HEK293T (cell line): Measurements from ENCODE around the gene GCN1.

Experiments used
- BHLHE40 ChIP-seq: fragments of 450-650 bp; IDR thresholded peaks from 2 replicates; pipeline ENCODE4 v1.6.1; 2016; ENCODE audit warnings: mild to moderate bottlenecking, moderate library complexity, borderline replicate concordance
- CTBP1 ChIP-seq: fragments of 450-650 bp; IDR thresholded peaks from 2 replicates; pipeline ENCODE4 v1.6.1; 2016; ENCODE audit warnings: borderline replicate concordance
- ELF4 ChIP-seq: fragments of 450-650 bp; IDR thresholded peaks from 2 replicates; pipeline ENCODE4 v1.6.1; 2017; ENCODE audit warnings: antibody characterized with exemption
- FOXA1 ChIP-seq: fragments of 450-650 bp; IDR thresholded peaks from 2 replicates; pipeline ENCODE4 v1.6.1; 2016; ENCODE audit warnings: mild to moderate bottlenecking
- FOXK2 ChIP-seq: fragments of 450-650 bp; IDR thresholded peaks from 2 replicates; pipeline ENCODE4 v1.6.1; 2016; ENCODE audit warnings: mild to moderate bottlenecking
- FOXM1 ChIP-seq: fragments of 450-650 bp; IDR thresholded peaks from 2 replicates; pipeline ENCODE4 v1.6.1; 2017; ENCODE audit warnings: mild to moderate bottlenecking, borderline replicate concordance
- HDGF ChIP-seq: fragments of 450-650 bp; IDR thresholded peaks from 2 replicates; pipeline ENCODE4 v1.6.1; 2017; ENCODE audit warnings: antibody characterized with exemption, borderline replicate concordance
- L3MBTL2 ChIP-seq: fragments of 450-650 bp; conservative IDR thresholded peaks from 2 replicates; pipeline ENCODE4 v1.6.1; 2016; ENCODE audit warnings: mild to moderate bottlenecking
- SP1 ChIP-seq: fragments of 450-650 bp; IDR thresholded peaks from 2 replicates; pipeline ENCODE4 v1.6.1; 2017
- SUZ12 ChIP-seq: fragments of 450-650 bp; IDR thresholded peaks from 2 replicates; pipeline ENCODE4 v1.6.1; 2016; ENCODE audit warnings: mild to moderate bottlenecking
- TARDBP ChIP-seq: fragments of 450-650 bp; IDR thresholded peaks from 2 replicates; pipeline ENCODE4 v1.6.1; 2016
- ZNF384 ChIP-seq: fragments of 450-650 bp; IDR thresholded peaks from 2 replicates; pipeline ENCODE4 v1.6.1; 2016
- TF ChIP-seq, protein P1 (sequence below): fragments of 450-650 bp; IDR thresholded peaks from 2 replicates; pipeline ENCODE4 v1.6.1; 2016

- TF ChIP-seq ZNF384 (no peak), L3MBTL2 (no peak), FOXM1 (no peak), BHLHE40 (no peak), SP1 (no peak), TARDBP (no peak), ELF4 (no peak), CTBP1 (no peak), HDGF (no peak), FOXA1 (no peak), SUZ12 (no peak), FOXK2 (no peak)
- TF ChIP-seq, protein P1, sequence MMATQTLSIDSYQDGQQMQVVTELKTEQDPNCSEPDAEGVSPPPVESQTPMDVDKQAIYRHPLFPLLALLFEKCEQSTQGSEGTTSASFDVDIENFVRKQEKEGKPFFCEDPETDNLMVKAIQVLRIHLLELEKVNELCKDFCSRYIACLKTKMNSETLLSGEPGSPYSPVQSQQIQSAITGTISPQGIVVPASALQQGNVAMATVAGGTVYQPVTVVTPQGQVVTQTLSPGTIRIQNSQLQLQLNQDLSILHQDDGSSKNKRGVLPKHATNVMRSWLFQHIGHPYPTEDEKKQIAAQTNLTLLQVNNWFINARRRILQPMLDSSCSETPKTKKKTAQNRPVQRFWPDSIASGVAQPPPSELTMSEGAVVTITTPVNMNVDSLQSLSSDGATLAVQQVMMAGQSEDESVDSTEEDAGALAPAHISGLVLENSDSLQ: no peak
Measured at GRCh38 chr12:120225852-120226640, 31.5 kb upstream of the GCN1 start.
